ENCODE measurements around the gene NOP53.

The NOP53 gene

GRCh38 chr19:47745010-47745901, at the start of gene NOP53:
TSS of gene NOP53 (plus strand) at chr19:47745546. CDS start at chr19:47745560, 14 bp downstream.
- peaks cover 25% of the 10 kb centered on the region for H3K4me1 Mint-ChIP-seq (ENCODE audit: low read depth)
- no peaks in the 10 kb centered on the region for H3K9me3 Mint-ChIP-seq
- H3K36me3 Mint-ChIP-seq (ENCODE audit: low read depth) = peaks cover 15% of the 10 kb centered on the region
- H3K27ac Mint-ChIP-seq = peak within 1 kb of the TSS; percentile 99
- H3K4me3 Mint-ChIP-seq = peak within 1 kb of the TSS; percentile 99
- no peaks in the 10 kb centered on the region for H3K27me3 Mint-ChIP-seq (ENCODE audit: low read depth)

GRCh38 chr19:47696635-47697034, 48.7 kb upstream of the NOP53 start:
- Mint-ChIP-seq H3K4me1 (ENCODE audit: low read depth) (no peaks in the 10 kb centered on the region), H3K27me3 (ENCODE audit: low read depth) (no peaks in the 10 kb centered on the region), H3K4me3 (no peak overlapping the region), H3K36me3 (ENCODE audit: low read depth) (peaks cover 11% of the 10 kb centered on the region), H3K9me3 (no peaks in the 10 kb centered on the region), H3K27ac (no peak overlapping the region)

GRCh38 chr19:47697863-47698609, 47.3 kb upstream of the NOP53 start:
- peaks cover 6% of the 10 kb centered on the region for H3K36me3 Mint-ChIP-seq (ENCODE audit: low read depth)
- H3K4me3 Mint-ChIP-seq = no peak overlapping the region
- H3K27ac Mint-ChIP-seq = no peak overlapping the region
- H3K27me3 Mint-ChIP-seq (ENCODE audit: low read depth) = no peaks in the 10 kb centered on the region
- H3K4me1 Mint-ChIP-seq (ENCODE audit: low read depth) = no peaks in the 10 kb centered on the region
- no peaks in the 10 kb centered on the region for H3K9me3 Mint-ChIP-seq

- Mint-ChIP-seq H3K9me3 (no peaks in the 10 kb centered on the region), H3K27me3 (ENCODE audit: low read depth) (no peaks in the 10 kb centered on the region), H3K4me1 (ENCODE audit: low read depth) (no peaks in the 10 kb centered on the region), H3K36me3 (ENCODE audit: low read depth) (peaks cover 8% of the 10 kb centered on the region), H3K27ac (no peak overlapping the region), H3K4me3 (no peak overlapping the region)
These were observed 46.6 kb upstream of the NOP53 start for GRCh38 chr19:47698631-47699359.

GRCh38 chr19:47699360-47699917, 45.9 kb upstream of the NOP53 start:
- no peaks in the 10 kb centered on the region for H3K4me1 Mint-ChIP-seq (ENCODE audit: low read depth)
- H3K4me3 Mint-ChIP-seq = no peak overlapping the region
- no peaks in the 10 kb centered on the region for H3K27me3 Mint-ChIP-seq (ENCODE audit: low read depth)
- H3K27ac Mint-ChIP-seq = no peak overlapping the region
- no peaks in the 10 kb centered on the region for H3K9me3 Mint-ChIP-seq
- H3K36me3 Mint-ChIP-seq (ENCODE audit: low read depth) = peaks cover 8% of the 10 kb centered on the region

- Mint-ChIP-seq H3K4me3 (no peak overlapping the region), H3K27ac (no peak overlapping the region), H3K9me3 (no peaks in the 10 kb centered on the region), H3K4me1 (ENCODE audit: low read depth) (no peaks in the 10 kb centered on the region), H3K27me3 (ENCODE audit: low read depth) (no peaks in the 10 kb centered on the region), H3K36me3 (ENCODE audit: low read depth) (peaks cover 8% of the 10 kb centered on the region)
These were observed 44.2 kb upstream of the NOP53 start for GRCh38 chr19:47700934-47701716.

- no peaks in the 10 kb centered on the region for H3K27me3 Mint-ChIP-seq (ENCODE audit: low read depth)
- no peak overlapping the region for H3K27ac Mint-ChIP-seq
- no peaks in the 10 kb centered on the region for H3K9me3 Mint-ChIP-seq
- no peak overlapping the region for H3K4me3 Mint-ChIP-seq
- peaks cover 8% of the 10 kb centered on the region for H3K36me3 Mint-ChIP-seq (ENCODE audit: low read depth)
- no peaks in the 10 kb centered on the region for H3K4me1 Mint-ChIP-seq (ENCODE audit: low read depth)
These were observed 43.4 kb upstream of the NOP53 start for GRCh38 chr19:47701717-47702552.

GRCh38 chr19:47702671-47703070, 42.7 kb upstream of the NOP53 start:
- peaks cover 3% of the 10 kb centered on the region for H3K27me3 Mint-ChIP-seq (ENCODE audit: low read depth)
- no peaks in the 10 kb centered on the region for H3K4me1 Mint-ChIP-seq (ENCODE audit: low read depth)
- no peak overlapping the region for H3K27ac Mint-ChIP-seq
- no peak overlapping the region for H3K4me3 Mint-ChIP-seq
- no peaks in the 10 kb centered on the region for H3K9me3 Mint-ChIP-seq
- peaks cover 8% of the 10 kb centered on the region for H3K36me3 Mint-ChIP-seq (ENCODE audit: low read depth)

GRCh38 chr19:47703301-47703700, 42.0 kb upstream of the NOP53 start:
- Mint-ChIP-seq H3K27ac (no peak overlapping the region), H3K27me3 (ENCODE audit: low read depth) (peaks cover 3% of the 10 kb centered on the region), H3K9me3 (no peaks in the 10 kb centered on the region), H3K4me3 (no peak overlapping the region), H3K4me1 (ENCODE audit: low read depth) (no peaks in the 10 kb centered on the region), H3K36me3 (ENCODE audit: low read depth) (peaks cover 8% of the 10 kb centered on the region)

GRCh38 chr19:47704024-47704423, 41.3 kb upstream of the NOP53 start:
- Mint-ChIP-seq H3K27ac (no peak overlapping the region), H3K9me3 (no peaks in the 10 kb centered on the region), H3K27me3 (ENCODE audit: low read depth) (peaks cover 3% of the 10 kb centered on the region)

GRCh38 chr19:47704656-47705055, 40.7 kb upstream of the NOP53 start:
- no peaks in the 10 kb centered on the region for H3K4me1 Mint-ChIP-seq (ENCODE audit: low read depth)
- H3K27ac Mint-ChIP-seq = no peak overlapping the region
- H3K4me3 Mint-ChIP-seq = no peak overlapping the region
- peaks cover 6% of the 10 kb centered on the region for H3K36me3 Mint-ChIP-seq (ENCODE audit: low read depth)
- H3K9me3 Mint-ChIP-seq = no peaks in the 10 kb centered on the region
- peaks cover 3% of the 10 kb centered on the region for H3K27me3 Mint-ChIP-seq (ENCODE audit: low read depth)

More at GRCh38 chr19:47704024-47704423, 41.3 kb upstream of the NOP53 start:
- H3K4me3 Mint-ChIP-seq = no peak overlapping the region
- H3K4me1 Mint-ChIP-seq (ENCODE audit: low read depth) = no peaks in the 10 kb centered on the region
- peaks cover 8% of the 10 kb centered on the region for H3K36me3 Mint-ChIP-seq (ENCODE audit: low read depth)

- Mint-ChIP-seq H3K4me1 (ENCODE audit: low read depth) (no peaks in the 10 kb centered on the region), H3K9me3 (no peaks in the 10 kb centered on the region), H3K27ac (peak overlapping the region; percentile 33), H3K27me3 (ENCODE audit: low read depth) (peaks cover 8% of the 10 kb centered on the region), H3K36me3 (ENCODE audit: low read depth) (peaks cover 5% of the 10 kb centered on the region), H3K4me3 (no peak overlapping the region)
These were observed 38.0 kb upstream of the NOP53 start for GRCh38 chr19:47707135-47707925.
